Activated B cell treated with CpG ODN at 0.5 μM for 24 hours (primary cell): Measurements from ENCODE around the gene SLC2A8. TPM values are rescaled to one million over a fixed set of nuclear protein-coding genes. Genes with fewer than 3 reads are reported as not detected.

ENCODE experiments used
- ATAC-seq: fragments of 200-7000 bp; cut with Tn5 transposase; one replicate; pipeline ENCODE4 v1.10.0; 2021; ENCODE audit warnings: low read depth, mild to moderate bottlenecking, moderate library complexity
- CTCF ChIA-PET: fragments of 350-600 bp; sonication (Branson Sonifier 250); formaldehyde crosslinking; loops from one replicate; lab custom pipeline; 2021; ENCODE audit warnings: antibody characterized with exemption; lab: Charles Lee
- POLR2A ChIA-PET: fragments of 350-600 bp; sonication (Branson Sonifier 250); formaldehyde crosslinking; loops from one replicate; lab custom pipeline; 2021; ENCODE audit warnings: antibody characterized with exemption; lab: Charles Lee
- DNase-seq: peaks from one replicate; pipeline ENCODE4 v3.0.0; 2022
- H3K27ac Mint-ChIP-seq: one replicate; pipeline ENCODE4 v1.8.0; 2020; ENCODE audit warnings: mixed read lengths
- H3K27me3 Mint-ChIP-seq: one replicate; pipeline ENCODE4 v1.8.0; 2021; ENCODE audit warnings: mixed read lengths
- H3K36me3 Mint-ChIP-seq: one replicate; pipeline ENCODE4 v1.8.0; 2021; ENCODE audit warnings: low read depth, mixed read lengths
- H3K4me1 Mint-ChIP-seq: one replicate; pipeline ENCODE4 v1.8.0; 2021; ENCODE audit warnings: mixed read lengths
- H3K4me3 Mint-ChIP-seq: one replicate; pipeline ENCODE4 v1.8.0; 2020; ENCODE audit warnings: mild to moderate bottlenecking, mixed read lengths
- H3K9me3 Mint-ChIP-seq: one replicate; pipeline ENCODE4 v1.8.0; 2020; ENCODE audit warnings: mixed read lengths
- CTCF ChIP-seq: fragments of 200-600 bp; IDR thresholded peaks from one replicate; pipeline ENCODE4 v1.8.0; 2022; ENCODE audit warnings: antibody characterized with exemption, mild to moderate bottlenecking
- intact Hi-C: fragments of 100-400 bp; cut with micrococcal nuclease; formaldehyde crosslinking; loops from one replicate; pipeline ENCODE4 v1.15.1; 2024
- total RNA-seq: library from RNA; stranded (reverse); gene quantifications from 2 replicates; pipeline ENCODE4 v1.2.3, GENCODE V29; 2022

The SLC2A8 gene
- total RNA-seq, 1 donor from 2014 or later, result 17.1 TPM

- H3K36me3 Mint-ChIP-seq, result no peaks in the 10 kb centered on the region
- intact Hi-C loops, result loop anchor here (1.0 to 5.0 kb wide), 4 partner anchors 55 to 456 kb away; partner anchors contain the start of genes LRSAM1, RPL12 and STXBP1
- ChIA-PET CTCF (interaction anchor here (0.8 to 2.5 kb wide), 8 partner anchors 59 to 482 kb away, joined by 3 to 23 read pairs (median 3); partner anchors contain the start of gene RALGPS1), POLR2A (interaction anchor here (0.5 to 2.3 kb wide), 20 partner anchors 8 to 1633 kb away, joined by 3 to 44 read pairs (median 4); partner anchors contain the start of genes LRSAM1, RPL12, ST6GALNAC4 and URM1)
- no peak for ATAC-seq
- H3K27ac Mint-ChIP-seq, result peak overlapping the region; percentile 18
- H3K4me3 Mint-ChIP-seq, result peak overlapping the region; percentile 83
- no peaks in the 10 kb centered on the region for H3K27me3 Mint-ChIP-seq
- no peaks in the 10 kb centered on the region for H3K9me3 Mint-ChIP-seq
- no peak for DNase-seq
- no peak for TF ChIP-seq CTCF
- peaks cover 10% of the 10 kb centered on the region for H3K4me1 Mint-ChIP-seq
Observed at GRCh38 chr9:127396253-127396807, 639 bp upstream of the SLC2A8 start.

- CTCF ChIA-PET, result interaction anchor here (1.1 to 2.5 kb wide), 5 partner anchors 114 to 188 kb away, joined by 3 to 23 read pairs (median 3); no protein-coding TSS in a partner anchor
- Mint-ChIP-seq H3K36me3 (no peaks in the 10 kb centered on the region), H3K4me1 (peaks cover 10% of the 10 kb centered on the region), H3K4me3 (peak overlapping the region; percentile 83), H3K27ac (no peak overlapping the region), H3K9me3 (no peaks in the 10 kb centered on the region), H3K27me3 (no peaks in the 10 kb centered on the region)
- no peak for TF ChIP-seq CTCF
- intact Hi-C loops, result loop anchor here (1.0 to 5.0 kb wide), 5 partner anchors 27 to 457 kb away; partner anchors contain the start of genes STXBP1 and ZNF79
- ATAC-seq, result no peak
- peak; percentile 32 for DNase-seq
- POLR2A ChIA-PET, result interaction anchor here (0.6 to 2.3 kb wide), 7 partner anchors 26 to 1742 kb away, joined by 3 to 44 read pairs (median 5); partner anchors contain the start of genes LRSAM1, RPL12 and ZNF79
Observed at GRCh38 chr9:127397646-127398274, 791 bp downstream of the SLC2A8 start.

GRCh38 chr9:127398275-127398647 is 1.3 kb downstream of the SLC2A8 start:
- peak overlapping the region; percentile 12 for H3K27ac Mint-ChIP-seq

GRCh38 chr9:127398715-127399400 is 1.9 kb downstream of the SLC2A8 start:
- TF ChIP-seq CTCF, result no peak
- Mint-ChIP-seq H3K4me1 (peaks cover 10% of the 10 kb centered on the region), H3K36me3 (no peaks in the 10 kb centered on the region), H3K27ac (peak overlapping the region; percentile 12), H3K4me3 (peak overlapping the region; percentile 83), H3K27me3 (no peaks in the 10 kb centered on the region), H3K9me3 (no peaks in the 10 kb centered on the region)
- intact Hi-C loops, result loop anchor here (1.0 to 5.0 kb wide), 2 partner anchors 185 to 213 kb away; partner anchors contain the start of gene STXBP1
- no peak for DNase-seq
- no peak for ATAC-seq
- ChIA-PET CTCF (no interaction called here), POLR2A (interaction anchor here (1.6 kb wide), 1 partner anchor 52 kb away, joined by 5 read pairs; the partner anchor contains the start of genes LRSAM1 and RPL12)

More at GRCh38 chr9:127398275-127398647, 1.3 kb downstream of the SLC2A8 start:
- intact Hi-C loops, result loop anchor here (1.0 to 5.0 kb wide), 2 partner anchors 184 to 214 kb away; partner anchors contain the start of gene STXBP1
- no peaks in the 10 kb centered on the region for H3K9me3 Mint-ChIP-seq
- no peaks in the 10 kb centered on the region for H3K27me3 Mint-ChIP-seq
- TF ChIP-seq CTCF, result no peak
- H3K4me1 Mint-ChIP-seq, result peaks cover 10% of the 10 kb centered on the region
- POLR2A ChIA-PET, result interaction anchor here (2.3 kb wide), 1 partner anchor 173 kb away, joined by 28 read pairs; no protein-coding TSS in a partner anchor
- ATAC-seq, result no peak
- DNase-seq, result no peak
- CTCF ChIA-PET, result interaction anchor here (1.6 to 2.5 kb wide), 2 partner anchors 114 to 184 kb away, joined by 3 to 23 read pairs; no protein-coding TSS in a partner anchor
- H3K4me3 Mint-ChIP-seq, result peak overlapping the region; percentile 83
- no peaks in the 10 kb centered on the region for H3K36me3 Mint-ChIP-seq
